Endothelial cell of umbilical vein (primary cell): ENCODE results near the gene RNF224. TPM values are rescaled to one million over a fixed set of nuclear protein-coding genes. Genes with fewer than 3 reads are reported as not detected.

Source experiments
- BruUV-seq: library from RNA; stranded (reverse); fragments of 400-500 nt; replicated peaks from 2 replicates; lab custom pipeline; 2021; lab: Mats Ljungman, UMichigan
- CTCF ChIA-PET: fragments of 300-600, 350-600 bp; sonication (Branson Sonifier 250); formaldehyde crosslinking; loops from one replicate; lab custom pipeline; 2021; ENCODE audit warnings: antibody characterized with exemption, inconsistent platforms; lab: Charles Lee
- POLR2A ChIA-PET: fragments of 300-600, 350-600 bp; sonication (Branson Sonifier 250); formaldehyde crosslinking; loops from one replicate; lab custom pipeline; 2021; ENCODE audit warnings: antibody characterized with exemption, inconsistent platforms; lab: Charles Lee
- DNase-seq: peaks from one replicate; pipeline ENCODE4 v3.0.0-alpha.2; 2011; ENCODE audit warnings: low read depth, low spot score
- FAIRE-seq: peaks from 2 replicates; lab custom pipeline; 2011; peaks lifted over from hg19 to GRCh38; lab: Jason Lieb, UNC
- H2AFZ ChIP-seq: 2 replicates; pipeline ENCODE4 v1.6.0; 2012; ENCODE audit warnings: low read depth, low read length, control low read depth, inconsistent platforms
- H3K27ac ChIP-seq: 2 replicates; pipeline ENCODE4 v1.5.1; 2011; ENCODE audit warnings: low read depth, mild to moderate bottlenecking, control low read depth, low read length, moderate library complexity; ENCODE audit not compliant: insufficient read depth
- H3K27me3 ChIP-seq, 2 experiments: 2 replicates each; pipeline versions ENCODE4 v1.6.0 to v1.6.1; 2011; ENCODE audit warnings: low read length in 2 of 2, mixed read lengths in 1 of 2; ENCODE audit not compliant: control insufficient read depth in 2 of 2, insufficient read depth in 2 of 2
- H3K36me3 ChIP-seq, 2 experiments: 2 replicates in 1 of 2; 3 replicates in 1 of 2; pipeline ENCODE4 v1.5.1; 2011; ENCODE audit warnings: low read length in 2 of 2, mild to moderate bottlenecking in 1 of 2, moderate library complexity in 1 of 2; ENCODE audit not compliant: control insufficient read depth in 2 of 2, insufficient read depth in 2 of 2; ENCODE audit errors: extremely low read depth in 1 of 2
- H3K4me1 ChIP-seq: 3 replicates; pipeline ENCODE4 v1.5.1; 2011; ENCODE audit warnings: mild to moderate bottlenecking, low read length; ENCODE audit not compliant: control insufficient read depth, insufficient read depth; ENCODE audit errors: extremely low read depth
- H3K4me2 ChIP-seq: 2 replicates; pipeline ENCODE4 v1.6.1; 2011; ENCODE audit warnings: low read length, control low read depth, mixed read lengths; ENCODE audit not compliant: insufficient read depth
- H3K4me3 ChIP-seq, 3 experiments: fragments of 200-600 bp in 1 of 3; sonication (generic), shearing (Covaris generic) in 1 of 3; replicated peaks in 1 of 3; 2 replicates each; pipeline ENCODE4 v1.5.1; 2011 to 2016; ENCODE audit warnings: control low read depth in 3 of 3, low read length in 3 of 3, mild to moderate bottlenecking in 2 of 3, inconsistent platforms in 1 of 3, low read depth in 1 of 3, moderate library complexity in 1 of 3; ENCODE audit not compliant: insufficient read depth in 1 of 3
- H3K79me2 ChIP-seq: 2 replicates; pipeline ENCODE4 v1.6.0; 2012; ENCODE audit warnings: low read length, inconsistent platforms; ENCODE audit not compliant: control insufficient read depth, insufficient read depth
- H3K9ac ChIP-seq: replicated peaks from 2 replicates; pipeline ENCODE3; 2011; ENCODE audit warnings: low read length, control low read depth; ENCODE audit not compliant: insufficient read depth; ENCODE audit errors: extremely low read depth
- H3K9me1 ChIP-seq: replicated peaks from 3 replicates; pipeline ENCODE4 v1.6.0; 2011; ENCODE audit warnings: mild to moderate bottlenecking, low read length; ENCODE audit not compliant: control insufficient read depth, insufficient read depth; ENCODE audit errors: extremely low read depth
- H3K9me3 ChIP-seq: replicated peaks from 2 replicates; pipeline ENCODE4 v1.5.1; 2012; ENCODE audit warnings: low read length, inconsistent platforms; ENCODE audit not compliant: control insufficient read depth, insufficient read depth
- H4K20me1 ChIP-seq: replicated peaks from 2 replicates; pipeline ENCODE3; 2011; ENCODE audit warnings: mild to moderate bottlenecking, low read length; ENCODE audit not compliant: control insufficient read depth, insufficient read depth; ENCODE audit errors: extremely low read depth
- GATA2 ChIP-seq: IDR thresholded peaks from 2 replicates; pipeline ENCODE4 v1.7.0; 2011; ENCODE audit warnings: low read depth, mild to moderate bottlenecking, moderate library complexity, mixed read lengths, low read length; ENCODE audit not compliant: insufficient read length, insufficient read depth
- MAX ChIP-seq: IDR thresholded peaks from 2 replicates; pipeline ENCODE4 v1.6.1; 2011; ENCODE audit not compliant: insufficient read depth, insufficient read length
- POLR2A ChIP-seq: IDR thresholded peaks from 2 replicates; pipeline ENCODE4 v1.6.1; 2012; ENCODE audit warnings: low read depth, mild to moderate bottlenecking, control low read depth, low read length
- dilution Hi-C: fragments of 300-500 bp; cut with MboI; formaldehyde crosslinking; loops from one replicate; pipeline ENCODE4 v1.15.0; 2019; ENCODE audit warnings: low sequenced_read_pairs; ENCODE audit not compliant: extremely low pct_ligation_motif_present
- intact Hi-C: fragments of 100-400 bp; cut with micrococcal nuclease; formaldehyde crosslinking; loops from one replicate; pipeline ENCODE4 v1.10.0; 2022
- polyA plus RNA-seq, 4 experiments: library from polyadenylated mRNA; depleted of rRNA in 3 of 4; stranded (reverse) in 3 of 4; unstranded in 1 of 4; fragments of >200 nt; gene quantifications; 2 replicates each; pipeline versions ENCODE4 v1.2.1 to v1.2.3, GENCODE V29; 2011 to 2012; ENCODE audit warnings: missing spikeins in 1 of 4
- total RNA-seq: library from RNA; stranded (reverse); gene quantifications from 2 replicates; pipeline ENCODE4 v1.2.3, GENCODE V29; 2021
- TF ChIP-seq, protein P1 (sequence below), 2 donors: IDR thresholded peaks; 1 replicate in 1 of 2; 2 replicates in 1 of 2; pipeline ENCODE4 v1.5.1; 2011; ENCODE audit warnings: low read length in 2 of 2, mild to moderate bottlenecking in 2 of 2, moderate library complexity in 2 of 2, control low read depth in 1 of 2, inconsistent platforms in 1 of 2, low read depth in 1 of 2; ENCODE audit not compliant: insufficient read depth in 1 of 2; ENCODE audit errors: extremely low read depth in 1 of 2

RNF224 gene
- total and polyA plus RNA-seq, 2 donors (not counting 3 experiments of a cell fraction or from before 2014, with no cell fraction given) = not detected

- Histone ChIP-seq H3K27me3 (no peaks in the 10 kb centered on the region), H3K36me3 (peaks cover 6 to 16% of the 10 kb centered on the region in 2 experiments), H3K9me3 (no peaks in the 10 kb centered on the region), H4K20me1 (no peaks in the 10 kb centered on the region), H3K79me2 (peaks cover 21% of the 10 kb centered on the region), H3K4me3 (no peak overlapping the region), H3K4me2 (no peak overlapping the region), H3K9me1 (no peaks in the 10 kb centered on the region), H3K27ac (no peak overlapping the region), H2AFZ (no peak overlapping the region), H3K4me1 (peaks cover 13% of the 10 kb centered on the region), H3K9ac (no peak overlapping the region)
- dilution Hi-C loops = no loop called here
- CTCF ChIA-PET = interaction anchor here (1.3 to 2.7 kb wide), 3 partner anchors 8 to 13 kb away, joined by 3 to 15 read pairs (median 13); partner anchors contain the start of gene NELFB
- FAIRE-seq (no peak), DNase-seq (no peak)
- no TSS peak for BruUV-seq
- TF ChIP-seq MAX (no peak), POLR2A (no peak), GATA2 (no peak)
- TF ChIP-seq, protein P1, sequence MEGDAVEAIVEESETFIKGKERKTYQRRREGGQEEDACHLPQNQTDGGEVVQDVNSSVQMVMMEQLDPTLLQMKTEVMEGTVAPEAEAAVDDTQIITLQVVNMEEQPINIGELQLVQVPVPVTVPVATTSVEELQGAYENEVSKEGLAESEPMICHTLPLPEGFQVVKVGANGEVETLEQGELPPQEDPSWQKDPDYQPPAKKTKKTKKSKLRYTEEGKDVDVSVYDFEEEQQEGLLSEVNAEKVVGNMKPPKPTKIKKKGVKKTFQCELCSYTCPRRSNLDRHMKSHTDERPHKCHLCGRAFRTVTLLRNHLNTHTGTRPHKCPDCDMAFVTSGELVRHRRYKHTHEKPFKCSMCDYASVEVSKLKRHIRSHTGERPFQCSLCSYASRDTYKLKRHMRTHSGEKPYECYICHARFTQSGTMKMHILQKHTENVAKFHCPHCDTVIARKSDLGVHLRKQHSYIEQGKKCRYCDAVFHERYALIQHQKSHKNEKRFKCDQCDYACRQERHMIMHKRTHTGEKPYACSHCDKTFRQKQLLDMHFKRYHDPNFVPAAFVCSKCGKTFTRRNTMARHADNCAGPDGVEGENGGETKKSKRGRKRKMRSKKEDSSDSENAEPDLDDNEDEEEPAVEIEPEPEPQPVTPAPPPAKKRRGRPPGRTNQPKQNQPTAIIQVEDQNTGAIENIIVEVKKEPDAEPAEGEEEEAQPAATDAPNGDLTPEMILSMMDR (IDR thresholded peaks at IDR 0.05; ENCODE audit: extremely low read depth in 1 of 2, insufficient read depth in 1 of 2, low read depth in 1 of 2, low read length in 2 of 2) = no peak
- POLR2A ChIA-PET = interaction anchor here (0.9 to 1.0 kb wide), 2 partner anchors 19 to 31 kb away, joined by 3 to 4 read pairs; no protein-coding TSS in a partner anchor
- intact Hi-C loops = no loop called here
These were observed 18.4 kb downstream of the RNF224 start for GRCh38 chr9:137245450-137246421.
